Stimulated activated CD4-positive, alpha-beta T cell treated with anti-CD3 and anti-CD28 coated beads, TNF-alpha, amount 100 ng/mL, for 24 hours (primary cell): Measurements from ENCODE around the gene CETN2.
"Not testable (repeated sequence)": the region's sequence is repeated elsewhere in the genome, so short reads cannot be mapped to it uniquely, and the experiment has no call there.

Source experiments
- DNase-seq, 3 experiments: peaks; one replicate each; pipeline ENCODE4 v3.0.0-alpha.2; 2020; ENCODE audit warnings: low read depth in 3 of 3

Gene CETN2

GRCh38 chrX:152832520-152832919 lies 2.0 kb upstream of the CETN2 start:
- DNase-seq: no peak

- DNase-seq: no peak
Observed at GRCh38 chrX:152831391-152831790, 834 bp upstream of the CETN2 start.

GRCh38 chrX:152824841-152825374 lies 5.6 kb downstream of the CETN2 start:
- no peak for DNase-seq

- DNase-seq: no peak
Observed at GRCh38 chrX:152823657-152824056, 6.9 kb downstream of the CETN2 start.

GRCh38 chrX:152822383-152823086 lies 8.0 kb downstream of the CETN2 start:
- no peak for DNase-seq

- DNase-seq: no peak
Observed at GRCh38 chrX:152821145-152821765, 9.3 kb downstream of the CETN2 start.

GRCh38 chrX:152819732-152820131 lies 10.8 kb downstream of the CETN2 start:
- DNase-seq: no peak

GRCh38 chrX:152819266-152819665 lies 11.3 kb downstream of the CETN2 start:
- no peak for DNase-seq

GRCh38 chrX:152818356-152818755 lies 12.2 kb downstream of the CETN2 start:
- DNase-seq: no peak

GRCh38 chrX:152817078-152817764 lies 13.3 kb downstream of the CETN2 start:
- no peak for DNase-seq

- DNase-seq: no peak
Observed at GRCh38 chrX:152814048-152814447, 16.5 kb downstream of the CETN2 start.

- no peak for DNase-seq
Observed at GRCh38 chrX:152813206-152813605, 17.4 kb downstream of the CETN2 start.

GRCh38 chrX:152810403-152810802 lies 20.2 kb downstream of the CETN2 start:
- no peak for DNase-seq

- no peak for DNase-seq
Observed at GRCh38 chrX:152806035-152806434, 24.5 kb downstream of the CETN2 start.

- no peak for DNase-seq
Observed at GRCh38 chrX:152798945-152799344, 31.6 kb downstream of the CETN2 start.

GRCh38 chrX:152787062-152787461 lies 43.5 kb downstream of the CETN2 start:
- DNase-seq: not testable (repeated sequence)
